Smooth muscle cell (in vitro differentiated cells): ENCODE measurements around the gene USP10. TPM values are rescaled to one million over a fixed set of nuclear protein-coding genes. Genes with fewer than 3 reads are reported as not detected.

Source experiments
- DNase-seq: peaks from one replicate; lab custom pipeline; 2025; ENCODE audit not compliant: unreplicated experiment; lab: John Stamatoyannopoulos, UW
- H2AFZ ChIP-seq: fragments of 200-600 bp; sonication (generic); 2 replicates; pipeline ENCODE4 v1.6.0; 2016; ENCODE audit warnings: antibody characterized with exemption, low read depth, mild to moderate bottlenecking
- H3F3A ChIP-seq: fragments of 200-600 bp; sonication (generic); 2 replicates; pipeline ENCODE4 v1.6.0; 2017; ENCODE audit warnings: antibody characterized with exemption, low read depth
- H3K27ac ChIP-seq: fragments of 200-600 bp; sonication (generic); 2 replicates; pipeline ENCODE4 v1.5.1; 2016; ENCODE audit warnings: low read depth, mild to moderate bottlenecking
- H3K27me3 ChIP-seq: fragments of 200-600 bp; sonication (generic); 2 replicates; pipeline ENCODE4 v1.6.1; 2016; ENCODE audit warnings: low read depth, mild to moderate bottlenecking
- H3K36me3 ChIP-seq: fragments of 200-600 bp; sonication (generic); 2 replicates; pipeline ENCODE4 v1.5.1; 2016; ENCODE audit warnings: low read depth
- H3K4me1 ChIP-seq: fragments of 200-600 bp; sonication (generic); 2 replicates; pipeline ENCODE4 v1.5.1; 2016; ENCODE audit warnings: low read depth
- H3K4me2 ChIP-seq: fragments of 200-600 bp; sonication (generic); 2 replicates; pipeline ENCODE4 v1.6.0; 2016; ENCODE audit warnings: mild to moderate bottlenecking
- H3K4me3 ChIP-seq: fragments of 200-600 bp; sonication (generic); 2 replicates; pipeline ENCODE4 v1.5.1; 2016; ENCODE audit warnings: mild to moderate bottlenecking
- H3K79me2 ChIP-seq: fragments of 200-600 bp; sonication (generic); 2 replicates; pipeline ENCODE4 v1.6.0; 2016; ENCODE audit warnings: low read depth, mild to moderate bottlenecking
- H3K9ac ChIP-seq: fragments of 200-600 bp; sonication (generic); 2 replicates; pipeline ENCODE4 v1.6.0; 2016; ENCODE audit warnings: low read depth
- H3K9me3 ChIP-seq: fragments of 200-600 bp; sonication (generic); replicated peaks from 2 replicates; pipeline ENCODE4 v1.5.1; 2016; ENCODE audit warnings: low read depth
- H4K20me1 ChIP-seq: fragments of 200-600 bp; sonication (generic); 2 replicates; pipeline ENCODE4 v1.6.0; 2016; ENCODE audit warnings: low read depth
- CTCF ChIP-seq: fragments of 200-600 bp; sonication (generic); IDR thresholded peaks from 2 replicates; pipeline ENCODE4 v1.5.1; 2017; ENCODE audit warnings: borderline replicate concordance, mild to moderate bottlenecking, antibody characterized with exemption; ENCODE audit not compliant: insufficient read depth, poor library complexity, severe bottlenecking
- WGBS: methylation state at CpG from one replicate; pipeline ENCODE4 v1.1.7; 2016; ENCODE audit warnings: low lambda C conversion rate; 5-methylcytosine and 5-hydroxymethylcytosine counted together
- polyA plus RNA-seq: library from polyadenylated mRNA; unstranded; fragments of >200 nt; fragmentation: Nextera tagmentation; extraction: Ambion mirVana; gene quantifications from 2 replicates; pipeline ENCODE4 v1.2.1, GENCODE V29; 2016
- total RNA-seq: library from RNA; depleted of rRNA; stranded (reverse); fragments of >200 nt; gene quantifications from 2 replicates; pipeline ENCODE4 v1.2.3, GENCODE V29; 2014

Gene USP10
- total and polyA plus RNA-seq, 2 experiments from 2014 or later = 52.5 to 56.1 TPM

- H3K79me2 ChIP-seq = no peaks in the 10 kb centered on the region
- no peak for TF ChIP-seq CTCF
- DNase-seq = no peak
- no peak overlapping the region for H3K9ac ChIP-seq
- no peak overlapping the region for H3K4me3 ChIP-seq
- no peak overlapping the region for H3K27ac ChIP-seq
- H3K4me2 ChIP-seq = no peak overlapping the region
- H4K20me1 ChIP-seq = no peaks in the 10 kb centered on the region
- H3K27me3 ChIP-seq = no peaks in the 10 kb centered on the region
- H3K4me1 ChIP-seq = no peaks in the 10 kb centered on the region
- no peaks in the 10 kb centered on the region for H3K9me3 ChIP-seq
- H3K36me3 ChIP-seq = peaks cover 4% of the 10 kb centered on the region
- H2AFZ ChIP-seq = no peak overlapping the region
- no peaks in the 10 kb centered on the region for H3F3A ChIP-seq
- 98% methylated on average over 48 of the region's 51 CpGs for WGBS
Observed at GRCh38 chr16:84661418-84662060, 38.3 kb upstream of the USP10 start.

- Histone ChIP-seq H3K9me3 (no peaks in the 10 kb centered on the region), H3K4me2 (no peak overlapping the region), H3F3A (no peaks in the 10 kb centered on the region), H3K79me2 (no peaks in the 10 kb centered on the region), H3K4me3 (no peak overlapping the region), H3K27ac (no peak overlapping the region), H2AFZ (no peak overlapping the region), H3K27me3 (no peaks in the 10 kb centered on the region), H3K36me3 (peaks cover 4% of the 10 kb centered on the region), H4K20me1 (no peaks in the 10 kb centered on the region), H3K4me1 (no peaks in the 10 kb centered on the region), H3K9ac (no peak overlapping the region)
- TF ChIP-seq CTCF = no peak
- no peak for DNase-seq
- 96% methylated on average over 9 of the region's 9 CpGs for WGBS
Observed at GRCh38 chr16:84662471-84662870, 37.3 kb upstream of the USP10 start.

- no peak for DNase-seq
- H3K9me3 ChIP-seq = no peaks in the 10 kb centered on the region
- H3K27me3 ChIP-seq = no peaks in the 10 kb centered on the region
- no peaks in the 10 kb centered on the region for H3K79me2 ChIP-seq
- TF ChIP-seq CTCF = no peak
- H3K4me3 ChIP-seq = no peak overlapping the region
- WGBS = 79% methylated on average over 9 of the region's 9 CpGs
- H3K9ac ChIP-seq = no peak overlapping the region
- no peaks in the 10 kb centered on the region for H4K20me1 ChIP-seq
- H3K27ac ChIP-seq = no peak overlapping the region
- no peaks in the 10 kb centered on the region for H3K4me1 ChIP-seq
- peaks cover 4% of the 10 kb centered on the region for H3K36me3 ChIP-seq
- no peaks in the 10 kb centered on the region for H3F3A ChIP-seq
- H3K4me2 ChIP-seq = no peak overlapping the region
- no peak overlapping the region for H2AFZ ChIP-seq
Observed at GRCh38 chr16:84663433-84664101, 36.2 kb upstream of the USP10 start.
